Measurements from ENCODE around the gene DLGAP3. TPM values are rescaled to one million over a fixed set of nuclear protein-coding genes. Genes with fewer than 3 reads are reported as not detected.
A peak's percentile ranks its signal among the peaks of the same experiment; 100 is the strongest.

Gene DLGAP3
- total and polyA plus RNA-seq, 5 donors: 0.05 to 0.21 (median 0.11) TPM

DNA sequence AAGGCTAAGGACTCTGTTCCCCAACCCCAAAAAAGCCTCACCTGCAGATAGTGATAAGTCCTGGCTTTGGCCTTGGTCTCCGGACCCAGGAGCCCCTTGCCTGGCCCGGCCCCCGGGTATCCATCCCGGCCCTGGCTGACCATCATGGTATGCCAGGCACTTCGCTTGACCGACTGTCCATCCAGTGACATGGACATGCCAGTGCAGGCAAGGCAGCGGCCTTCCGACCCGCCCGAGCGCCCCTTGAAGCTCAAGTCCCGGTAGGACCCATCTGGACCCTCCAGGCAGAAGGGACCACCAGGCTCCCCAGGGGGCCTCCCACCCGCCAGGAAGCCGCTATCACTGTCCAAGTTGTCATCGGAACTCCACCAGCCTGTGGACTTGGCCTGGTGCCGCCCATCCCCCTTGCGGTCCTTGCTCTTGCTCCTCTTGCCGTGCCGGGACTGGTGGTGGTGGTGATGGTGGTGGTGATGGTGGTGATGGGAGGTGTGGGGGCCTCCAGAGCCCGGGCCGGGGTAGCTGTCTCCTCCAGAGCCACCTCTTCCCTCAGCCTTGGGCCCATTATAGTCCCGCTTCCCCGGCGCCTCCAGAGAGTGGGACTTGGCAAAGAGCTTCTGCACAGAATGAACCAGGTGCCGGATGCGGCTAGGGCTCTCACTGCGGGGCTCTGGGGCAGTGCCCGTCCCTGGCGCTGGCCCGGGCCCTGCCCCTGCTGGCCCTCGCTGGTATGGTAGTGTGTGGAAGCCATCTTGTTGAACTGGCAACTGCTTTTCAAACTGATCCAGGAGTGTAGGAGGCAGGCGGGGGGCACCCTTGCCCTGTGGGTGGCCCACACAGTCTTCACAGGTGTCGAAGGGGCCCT lies 25.0 kb downstream of the DLGAP3 start:
- intact Hi-C loops (cut with DNase I): no loop called here
- Histone ChIP-seq H3K9me3 (ENCODE audit: control insufficient read depth, low read length) (no peaks in the 10 kb centered on the region), H3K27ac (ENCODE audit: low read length) (no peak overlapping the region), H3K27me3 (ENCODE audit: control insufficient read depth, insufficient read depth) (no peaks in the 10 kb centered on the region), H3K4me1 (ENCODE audit: control insufficient read depth, insufficient read depth, low read length) (no peaks in the 10 kb centered on the region), H3K4me3 (ENCODE audit: low read length) (no peak overlapping the region)
- ATAC-seq (peak in 1 of 2 donors; percentile 15), DNase-seq (no peak)
- WGBS: 88% methylated on average over 33 of the region's 33 CpGs

DNA sequence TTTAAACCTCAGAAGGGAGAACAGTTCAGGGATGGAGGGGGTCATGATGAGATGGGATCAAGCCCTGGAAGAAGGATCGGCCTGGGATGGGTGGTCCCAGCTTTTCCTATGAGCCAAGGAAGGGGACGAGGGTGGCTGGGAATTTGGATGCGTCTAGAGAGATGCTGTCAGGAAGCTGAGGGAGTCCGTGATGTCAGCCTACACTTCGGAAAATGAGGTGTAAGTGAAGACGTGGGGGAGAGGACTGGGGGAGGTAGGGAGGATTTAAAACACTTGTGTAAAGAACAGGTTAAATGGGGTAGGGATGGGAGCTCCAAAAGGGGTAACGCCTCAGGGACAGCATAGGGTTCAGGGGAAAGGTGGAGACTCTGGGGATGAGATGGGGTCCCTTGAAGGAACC lies 27.5 kb downstream of the DLGAP3 start:
- intact Hi-C loops (cut with DNase I): no loop called here
- Histone ChIP-seq H3K9me3 (ENCODE audit: control insufficient read depth, low read length) (no peaks in the 10 kb centered on the region), H3K4me3 (ENCODE audit: low read length) (no peak overlapping the region), H3K27ac (ENCODE audit: low read length) (no peak overlapping the region), H3K4me1 (ENCODE audit: control insufficient read depth, insufficient read depth, low read length) (no peaks in the 10 kb centered on the region), H3K27me3 (ENCODE audit: control insufficient read depth, insufficient read depth) (no peaks in the 10 kb centered on the region)
- DNase-seq (no peak), ATAC-seq (no peak)
- 64% methylated on average over 7 of the region's 7 CpGs for WGBS

DNA sequence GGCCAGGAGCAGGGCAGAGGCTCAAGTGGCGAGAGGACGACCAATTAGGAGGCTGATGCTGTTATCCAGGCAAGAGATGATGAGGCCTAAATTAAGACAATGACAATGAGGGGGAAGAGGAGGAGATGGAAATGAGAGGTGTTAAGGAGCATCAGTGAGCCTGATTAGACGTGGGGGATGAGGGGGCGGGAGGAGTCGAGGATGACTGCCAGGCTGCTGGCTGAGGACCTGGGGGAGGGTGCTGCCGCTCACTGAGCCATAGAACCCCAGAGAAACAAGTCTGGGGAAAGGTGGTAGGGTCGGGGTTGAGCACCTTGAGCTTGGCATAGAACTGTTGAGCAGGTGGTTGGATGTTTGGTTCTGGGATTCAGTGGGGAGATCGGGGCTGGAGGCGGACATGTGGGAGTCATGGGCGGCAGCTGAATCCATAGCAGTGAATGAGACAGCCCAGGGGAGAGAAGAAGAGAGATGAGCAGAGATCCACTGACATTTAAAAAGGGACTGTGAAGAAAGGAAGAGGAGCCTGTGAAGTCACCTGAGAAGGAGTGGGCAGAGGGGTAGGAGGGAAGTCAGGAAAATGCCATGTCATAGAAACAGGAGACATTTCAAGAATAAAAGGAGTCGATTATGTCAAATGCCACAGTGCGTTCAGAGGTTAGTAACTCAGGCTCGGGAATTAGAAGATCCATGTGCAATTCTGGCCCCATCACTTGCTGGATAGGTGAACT lies 28.5 kb downstream of the DLGAP3 start:
- ATAC-seq: no peak
- intact Hi-C loops (cut with DNase I): no loop called here

DNA sequence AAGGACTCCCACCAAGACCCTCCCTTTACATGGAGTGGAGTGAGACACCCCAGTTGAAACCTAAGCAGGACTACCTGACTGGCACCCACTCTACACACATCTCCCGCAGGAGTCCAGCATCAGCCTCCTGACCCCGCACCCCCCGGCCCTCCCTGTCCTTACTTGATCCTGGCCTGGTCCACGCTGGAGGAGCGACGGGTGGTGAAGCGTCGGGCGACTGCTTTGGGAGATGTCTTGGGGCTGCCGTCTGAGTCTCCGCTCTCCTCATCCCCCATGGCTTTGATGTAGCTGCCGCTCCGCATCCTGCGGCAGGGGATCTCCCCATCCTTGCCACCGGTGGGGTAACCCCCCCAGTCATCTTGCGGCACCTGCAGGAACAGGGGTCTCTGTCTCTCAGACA lies 29.5 kb downstream of the DLGAP3 start:
- H3K27me3 ChIP-seq (ENCODE audit: control insufficient read depth, insufficient read depth): no peaks in the 10 kb centered on the region
- H3K27ac ChIP-seq (ENCODE audit: low read length): no peak overlapping the region
- H3K9me3 ChIP-seq (ENCODE audit: control insufficient read depth, low read length): no peaks in the 10 kb centered on the region
- H3K4me3 ChIP-seq (ENCODE audit: low read length): no peak overlapping the region
- H3K4me1 ChIP-seq (ENCODE audit: control insufficient read depth, insufficient read depth, low read length): no peaks in the 10 kb centered on the region
- DNase-seq (no peak), ATAC-seq (no peak)
- intact Hi-C loops (cut with DNase I): no loop called here
- 90% methylated on average over 16 of the region's 16 CpGs for WGBS

More for the DNA sequence above, 28.5 kb downstream of the DLGAP3 start:
- DNase-seq: no peak
- no peak overlapping the region for H3K27ac ChIP-seq (ENCODE audit: low read length)
- 64% methylated on average over 13 of the region's 13 CpGs for WGBS
- H3K4me1 ChIP-seq (ENCODE audit: control insufficient read depth, insufficient read depth, low read length): no peaks in the 10 kb centered on the region
- no peak overlapping the region for H3K4me3 ChIP-seq (ENCODE audit: low read length)
- H3K27me3 ChIP-seq (ENCODE audit: control insufficient read depth, insufficient read depth): no peaks in the 10 kb centered on the region
- H3K9me3 ChIP-seq (ENCODE audit: control insufficient read depth, low read length): no peaks in the 10 kb centered on the region

DNA sequence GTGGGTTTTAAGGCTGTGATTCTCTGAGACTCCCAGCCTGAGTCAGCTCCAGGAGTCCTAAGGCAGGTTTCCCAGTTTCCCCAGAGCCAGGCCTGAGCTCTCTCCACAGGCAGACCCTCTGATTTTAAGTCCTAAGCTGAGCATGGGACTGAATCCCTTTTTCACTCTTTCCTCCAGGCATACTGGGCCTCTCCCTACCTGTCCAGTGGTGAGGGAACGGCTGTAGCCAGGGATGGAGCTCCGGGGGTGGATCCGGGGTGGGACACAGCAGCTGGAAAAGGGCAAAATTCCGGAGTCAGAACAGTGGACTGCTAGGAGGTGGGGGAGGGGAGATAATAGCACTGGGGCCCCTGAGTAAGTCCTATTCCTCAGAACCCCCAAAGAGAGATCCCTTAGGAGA lies 30.0 kb downstream of the DLGAP3 start:
- H3K9me3 ChIP-seq (ENCODE audit: control insufficient read depth, low read length): no peaks in the 10 kb centered on the region
- WGBS: 81% methylated on average over 4 of the region's 4 CpGs
- H3K27me3 ChIP-seq (ENCODE audit: control insufficient read depth, insufficient read depth): no peaks in the 10 kb centered on the region
- intact Hi-C loops (cut with DNase I): no loop called here
- no peaks in the 10 kb centered on the region for H3K4me1 ChIP-seq (ENCODE audit: control insufficient read depth, insufficient read depth, low read length)
- no peak overlapping the region for H3K27ac ChIP-seq (ENCODE audit: low read length)
- no peak for DNase-seq
- ATAC-seq: no peak
- H3K4me3 ChIP-seq (ENCODE audit: low read length): no peak overlapping the region

DNA sequence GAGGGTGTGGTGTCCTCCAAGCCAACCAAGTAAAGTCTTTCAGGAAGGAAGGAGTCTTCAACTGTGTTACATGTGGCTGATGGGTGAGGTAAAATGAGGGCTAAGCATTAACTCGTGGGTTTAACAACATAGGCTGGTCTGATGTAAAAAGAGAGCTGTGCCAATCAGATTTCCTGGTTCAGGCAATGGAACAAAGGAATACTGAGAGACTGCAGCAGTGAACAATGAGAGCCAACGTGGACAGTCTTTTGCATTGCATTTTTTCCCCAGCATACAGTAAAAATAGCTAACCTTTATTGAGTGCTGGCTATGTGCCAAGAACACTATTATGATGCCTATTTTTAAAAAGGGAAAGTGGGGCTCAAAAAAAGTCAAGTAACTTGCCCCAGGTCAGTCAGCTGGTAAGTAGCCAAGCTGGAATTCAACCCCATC lies 31.1 kb downstream of the DLGAP3 start:
- Histone ChIP-seq H3K9me3 (ENCODE audit: control insufficient read depth, low read length) (no peaks in the 10 kb centered on the region), H3K4me1 (ENCODE audit: control insufficient read depth, insufficient read depth, low read length) (no peaks in the 10 kb centered on the region), H3K27me3 (ENCODE audit: control insufficient read depth, insufficient read depth) (no peaks in the 10 kb centered on the region), H3K27ac (ENCODE audit: low read length) (no peak overlapping the region), H3K4me3 (ENCODE audit: low read length) (no peak overlapping the region)
- DNase-seq: no peak
- intact Hi-C loops (cut with DNase I): no loop called here
- WGBS: 12% methylated on average over 2 of the region's 2 CpGs
- ATAC-seq: no peak

DNA sequence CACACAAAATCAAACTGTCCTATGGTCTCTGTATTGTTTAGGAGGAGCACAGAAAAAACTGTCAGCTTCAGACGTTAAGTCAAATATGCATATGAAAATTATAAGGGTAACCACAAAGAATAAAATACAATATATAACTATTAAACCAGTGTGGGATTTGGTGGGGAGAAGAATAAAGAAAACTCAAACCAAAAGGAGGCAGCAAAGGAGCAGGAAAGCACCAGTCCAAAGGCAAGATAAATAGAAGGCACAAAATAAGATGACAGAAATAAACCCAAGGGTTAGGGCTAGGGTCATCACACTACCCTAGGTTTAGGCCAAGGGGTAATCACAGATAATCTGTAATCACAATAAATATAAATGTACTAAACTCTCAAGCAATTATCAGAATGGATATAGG lies 32.8 kb downstream of the DLGAP3 start:
- WGBS: 70% methylated on average over 1 of the region's 1 CpG
- H3K4me1 ChIP-seq (ENCODE audit: control insufficient read depth, insufficient read depth, low read length): no peaks in the 10 kb centered on the region
- no peak for ATAC-seq
- H3K9me3 ChIP-seq (ENCODE audit: control insufficient read depth, low read length): peaks cover 2% of the 10 kb centered on the region
- intact Hi-C loops (cut with DNase I): no loop called here
- no peak for DNase-seq
- H3K4me3 ChIP-seq (ENCODE audit: low read length): no peak overlapping the region
- no peaks in the 10 kb centered on the region for H3K27me3 ChIP-seq (ENCODE audit: control insufficient read depth, insufficient read depth)
- no peak overlapping the region for H3K27ac ChIP-seq (ENCODE audit: low read length)

DNA sequence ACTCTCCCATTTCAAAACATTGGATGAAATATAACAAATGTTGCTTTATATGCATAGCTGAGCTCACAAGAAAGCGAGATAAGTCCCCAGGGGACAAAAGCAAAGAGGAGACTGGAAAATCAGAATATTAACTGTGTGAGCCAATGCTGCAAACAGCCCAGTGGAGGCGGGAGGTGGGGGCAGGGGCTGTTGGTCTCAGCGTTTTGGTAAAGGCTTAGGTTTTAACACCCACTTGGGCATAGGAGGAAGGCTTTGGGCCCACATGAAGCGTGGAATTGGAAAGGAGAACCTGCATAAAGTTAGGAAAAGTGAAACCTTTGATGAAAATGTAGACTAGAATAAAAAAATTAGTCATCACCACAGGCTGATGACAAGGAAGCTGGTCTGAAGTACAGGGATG lies 39.7 kb downstream of the DLGAP3 start:
- ATAC-seq: no peak
- Histone ChIP-seq H3K4me3 (ENCODE audit: low read length) (no peak overlapping the region), H3K4me1 (ENCODE audit: control insufficient read depth, insufficient read depth, low read length) (no peaks in the 10 kb centered on the region), H3K27me3 (ENCODE audit: control insufficient read depth, insufficient read depth) (no peaks in the 10 kb centered on the region), H3K27ac (ENCODE audit: low read length) (no peak overlapping the region), H3K9me3 (ENCODE audit: control insufficient read depth, low read length) (peaks cover 2% of the 10 kb centered on the region)
- intact Hi-C loops (cut with DNase I): no loop called here
- DNase-seq: no peak
- WGBS: 41% methylated on average over 4 of the region's 4 CpGs

DNA sequence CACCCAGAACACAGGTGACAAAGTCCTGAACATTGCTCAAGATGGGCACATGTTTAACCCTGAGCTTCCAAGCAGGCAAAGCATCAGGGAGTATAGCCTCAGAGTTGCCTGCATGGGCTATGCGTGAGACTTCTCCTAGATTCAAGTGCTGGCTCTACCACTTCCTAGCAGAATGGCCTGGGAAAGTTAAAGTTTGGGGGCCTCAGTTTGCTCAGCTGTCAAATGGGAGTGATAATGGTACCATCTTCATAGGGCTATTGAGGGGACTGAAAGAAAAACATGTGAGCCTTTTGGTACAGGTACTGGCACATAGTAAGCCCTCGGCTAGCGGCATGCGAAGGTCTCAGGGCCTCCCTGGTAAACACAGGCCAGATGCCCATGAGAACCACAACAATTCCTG lies 41.9 kb downstream of the DLGAP3 start:
- ATAC-seq: no peak
- no peak for DNase-seq
- H3K9me3 ChIP-seq (ENCODE audit: control insufficient read depth, low read length): peaks cover 2% of the 10 kb centered on the region
- 95% methylated on average over 4 of the region's 4 CpGs for WGBS
- H3K4me3 ChIP-seq (ENCODE audit: low read length): no peak overlapping the region
- no peaks in the 10 kb centered on the region for H3K27me3 ChIP-seq (ENCODE audit: control insufficient read depth, insufficient read depth)
- intact Hi-C loops (cut with DNase I): no loop called here
- H3K27ac ChIP-seq (ENCODE audit: low read length): no peak overlapping the region
- H3K4me1 ChIP-seq (ENCODE audit: control insufficient read depth, insufficient read depth, low read length): no peaks in the 10 kb centered on the region

DNA sequence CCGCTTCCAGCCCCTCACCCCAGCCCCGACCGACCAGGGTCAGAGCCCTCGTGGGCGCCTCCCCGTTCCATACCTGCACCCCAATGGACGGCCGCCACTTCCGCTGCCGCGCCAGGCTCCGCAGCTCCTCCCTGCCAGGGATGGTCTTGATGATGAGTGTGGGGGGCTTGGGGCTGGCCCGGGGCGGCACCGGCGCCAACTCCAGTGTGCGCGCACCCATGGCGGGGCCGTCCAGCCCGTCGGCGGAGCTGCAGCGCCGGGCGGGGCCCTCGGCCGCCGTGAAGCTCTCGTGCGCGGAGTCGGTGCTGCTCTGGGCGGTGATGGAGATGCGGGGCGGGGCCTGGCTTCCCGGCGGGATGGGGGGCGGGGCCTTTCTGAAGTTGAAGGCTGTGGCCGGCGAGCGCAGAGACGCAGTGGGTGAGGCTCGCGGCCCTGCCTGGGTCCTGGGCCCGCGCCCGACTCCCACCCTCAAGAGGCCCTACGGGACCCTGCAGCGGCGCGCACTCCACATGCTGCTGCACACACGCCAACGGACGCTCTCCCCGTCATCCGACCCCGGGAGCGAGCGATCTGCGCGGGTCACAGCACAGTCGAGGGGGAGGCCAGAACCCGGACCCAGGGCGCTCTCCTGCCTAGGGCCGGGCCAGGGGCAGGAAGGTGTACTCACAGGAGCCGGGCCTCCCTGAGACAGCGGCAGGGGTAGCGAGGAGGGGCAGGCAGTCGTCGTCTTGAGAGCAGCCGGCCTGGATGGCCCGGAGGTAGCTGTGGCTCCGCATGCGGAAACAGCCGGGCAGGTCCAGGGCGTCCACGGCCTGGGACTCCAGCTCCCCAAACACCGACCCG lies 43.8 kb downstream of the DLGAP3 start:
- Histone ChIP-seq H3K4me3 (ENCODE audit: low read length) (peak overlapping the region; percentile 15), H3K27ac (ENCODE audit: low read length) (no peak overlapping the region), H3K4me1 (ENCODE audit: control insufficient read depth, insufficient read depth, low read length) (no peaks in the 10 kb centered on the region), H3K9me3 (ENCODE audit: control insufficient read depth, low read length) (no peaks in the 10 kb centered on the region), H3K27me3 (ENCODE audit: control insufficient read depth, insufficient read depth) (no peaks in the 10 kb centered on the region)
- intact Hi-C loops (cut with DNase I): no loop called here
- ATAC-seq (peak; percentile 78 to 88), DNase-seq (peak; percentile 51 to 81 (median 77))
- WGBS: 2% methylated on average over 80 of the region's 80 CpGs

DNA sequence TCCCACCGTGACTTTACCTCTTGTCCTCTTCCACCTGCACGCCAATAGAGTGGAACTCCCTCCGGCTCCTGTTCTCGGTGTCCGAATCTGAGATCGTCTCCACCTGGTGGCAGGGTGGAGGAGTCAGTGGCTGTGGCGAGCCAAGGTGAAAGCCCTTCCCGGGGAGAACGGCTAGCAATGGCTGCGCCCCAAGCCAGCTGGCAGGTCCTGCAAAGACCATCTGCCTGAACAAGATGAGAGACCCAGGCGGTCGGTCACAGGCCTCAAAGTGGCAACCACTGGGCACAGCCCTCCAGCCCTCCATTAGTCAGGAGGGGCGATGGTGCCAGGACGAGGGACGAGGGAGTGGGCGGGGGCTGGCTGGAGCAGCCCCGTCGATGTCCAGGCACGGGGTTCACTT lies 44.5 kb downstream of the DLGAP3 start:
- WGBS: 19% methylated on average over 19 of the region's 19 CpGs
- H3K27ac ChIP-seq (ENCODE audit: low read length): no peak overlapping the region
- no peaks in the 10 kb centered on the region for H3K27me3 ChIP-seq (ENCODE audit: control insufficient read depth, insufficient read depth)
- no peaks in the 10 kb centered on the region for H3K4me1 ChIP-seq (ENCODE audit: control insufficient read depth, insufficient read depth, low read length)
- ATAC-seq (no peak), DNase-seq (no peak)
- no peak overlapping the region for H3K4me3 ChIP-seq (ENCODE audit: low read length)
- intact Hi-C loops (cut with DNase I): no loop called here
- no peaks in the 10 kb centered on the region for H3K9me3 ChIP-seq (ENCODE audit: control insufficient read depth, low read length)
